ENCODE data around the gene RAP1GAP2. TPM values are rescaled to one million over a fixed set of nuclear protein-coding genes. Genes with fewer than 3 reads are reported as not detected.
"Not testable (repeated sequence)": the region's sequence is repeated elsewhere in the genome, so short reads cannot be mapped to it uniquely, and the experiment has no call there.

The RAP1GAP2 gene
- total RNA-seq, 2 donors from 2014 or later, result 3.6 to 6.0 TPM

DNA sequence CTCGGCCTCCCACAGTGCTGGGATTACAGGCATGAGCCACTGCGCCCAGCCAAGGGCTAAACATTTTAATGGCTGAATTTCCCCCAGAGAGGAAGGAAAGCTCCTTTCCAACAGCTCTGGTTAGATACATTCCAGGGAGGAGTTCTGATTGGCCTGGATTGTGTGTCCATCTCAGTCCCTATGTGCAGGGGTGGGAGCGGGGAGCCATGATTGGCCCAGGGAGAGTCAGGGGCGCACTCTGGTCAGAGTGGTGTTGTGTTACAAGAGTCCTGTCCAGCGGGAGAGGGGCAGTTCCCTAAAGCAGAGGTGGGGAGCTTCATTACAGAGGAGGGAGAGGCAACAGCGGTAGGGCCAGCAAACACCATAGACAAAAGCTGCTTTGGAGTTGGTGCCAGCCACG lies 75.0 kb downstream of the RAP1GAP2 start:
- no peak for DNase-seq (ENCODE audit: low spot score)
- intact Hi-C loops (cut with DNase I), result no loop called here

DNA sequence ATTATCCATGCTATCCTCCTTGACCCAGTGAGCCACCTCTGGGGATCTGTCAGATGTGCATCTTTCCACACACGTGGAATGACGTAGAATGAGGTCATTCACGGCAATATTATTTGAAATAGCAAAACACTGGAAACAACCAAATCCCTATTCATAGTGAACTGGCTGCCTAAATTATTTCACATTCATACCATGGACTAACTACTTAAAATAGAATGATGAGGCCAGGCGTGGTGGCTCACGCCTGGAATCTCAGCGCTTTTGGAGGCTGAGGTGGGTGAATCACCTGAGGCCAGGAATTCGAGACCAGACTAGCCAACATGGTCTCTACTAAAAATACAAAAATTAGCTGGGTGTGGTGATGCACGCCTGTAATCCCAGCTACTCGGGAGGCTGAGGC lies 75.5 kb downstream of the RAP1GAP2 start:
- intact Hi-C loops (cut with DNase I), result no loop called here
- DNase-seq (ENCODE audit: low spot score), result no peak

DNA sequence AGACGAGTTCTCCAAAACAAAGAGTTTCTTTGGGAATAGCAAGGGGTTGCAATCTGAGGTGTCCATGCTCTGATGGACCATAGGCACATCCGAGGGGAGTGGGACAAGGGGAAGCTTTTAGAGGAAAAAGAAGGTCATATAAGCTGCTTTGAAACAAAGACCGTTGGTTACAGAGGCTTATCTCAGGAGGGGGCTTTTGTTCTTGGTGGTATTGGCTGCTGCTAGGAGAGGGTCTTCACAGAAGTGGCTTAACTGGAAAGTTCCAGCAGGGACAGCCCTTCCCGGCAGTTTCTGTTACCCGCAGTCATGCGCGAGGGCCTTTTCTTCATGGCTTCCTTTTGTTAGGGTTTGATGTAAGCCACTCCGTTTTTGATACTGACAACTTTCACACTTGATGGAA lies 76.0 kb downstream of the RAP1GAP2 start:
- no peak for DNase-seq (ENCODE audit: low spot score)
- intact Hi-C loops (cut with DNase I), result no loop called here

DNA sequence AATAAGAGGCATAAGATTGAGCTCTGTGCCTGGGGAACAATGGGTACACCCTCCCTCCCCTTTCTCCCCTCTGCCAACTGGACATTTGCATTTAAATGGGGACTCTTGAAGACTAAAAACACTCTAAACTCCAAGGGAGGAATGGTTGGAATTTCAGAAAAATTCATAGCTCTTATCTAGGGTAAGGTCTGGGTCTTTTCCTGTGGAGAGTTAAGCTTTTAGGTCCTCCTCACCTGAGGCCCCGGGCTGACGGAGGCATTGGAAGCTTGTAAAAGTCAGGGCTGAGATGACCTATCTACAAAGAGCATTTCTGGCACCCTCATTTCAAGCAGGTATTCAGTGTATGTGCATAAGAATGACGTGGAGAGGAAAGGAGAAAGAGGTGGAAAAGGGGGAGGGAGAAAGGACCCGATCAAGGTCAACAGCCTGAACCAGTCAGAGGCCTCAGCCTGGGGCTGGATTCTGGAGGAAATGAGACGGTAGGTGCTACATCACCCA lies 78.0 kb downstream of the RAP1GAP2 start:
- no peak for DNase-seq (ENCODE audit: low spot score)
- intact Hi-C loops (cut with DNase I), result no loop called here

DNA sequence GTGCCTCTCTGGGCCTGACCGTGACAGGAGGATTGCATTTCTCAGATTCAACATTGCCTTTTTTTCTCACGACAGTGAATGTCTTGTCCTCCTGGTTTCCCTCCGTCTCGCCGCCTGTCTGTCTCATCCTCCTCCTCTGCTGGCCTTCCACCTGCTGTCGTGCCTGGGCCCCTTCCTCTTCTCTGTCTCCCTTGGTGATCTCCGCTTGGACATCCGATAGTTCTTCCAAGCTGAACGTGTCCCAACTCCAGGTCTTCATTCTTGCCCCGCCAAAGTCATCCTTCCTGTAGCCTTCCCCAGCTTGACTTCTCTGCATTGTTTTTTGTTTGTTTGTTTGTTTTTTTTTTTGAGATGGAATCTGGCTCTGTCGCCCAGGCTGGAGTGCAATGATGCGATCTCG lies 79.4 kb downstream of the RAP1GAP2 start:
- no peak for DNase-seq (ENCODE audit: low spot score)
- intact Hi-C loops (cut with DNase I), result no loop called here

DNA sequence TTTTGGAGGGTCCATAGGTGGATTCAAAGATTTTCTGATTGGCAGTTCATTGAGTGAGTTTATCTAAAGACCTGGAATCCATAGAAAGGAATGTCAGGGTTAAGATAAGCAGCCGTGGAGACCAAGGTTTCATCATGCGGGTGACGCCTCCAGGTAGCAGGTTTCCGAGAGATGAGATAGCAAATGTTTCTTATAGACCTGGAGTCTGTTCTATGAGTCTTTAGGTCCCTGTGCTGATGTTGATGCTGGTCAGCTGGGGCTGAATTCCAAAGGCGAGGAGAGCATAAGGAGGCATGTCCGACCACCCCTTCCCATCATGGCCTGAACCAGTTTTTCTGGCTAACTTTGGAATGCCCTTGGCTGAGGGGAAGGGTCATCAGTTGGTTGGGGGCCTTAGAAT lies 80.2 kb downstream of the RAP1GAP2 start:
- DNase-seq (ENCODE audit: low spot score), result no peak
- intact Hi-C loops (cut with DNase I), result no loop called here

DNA sequence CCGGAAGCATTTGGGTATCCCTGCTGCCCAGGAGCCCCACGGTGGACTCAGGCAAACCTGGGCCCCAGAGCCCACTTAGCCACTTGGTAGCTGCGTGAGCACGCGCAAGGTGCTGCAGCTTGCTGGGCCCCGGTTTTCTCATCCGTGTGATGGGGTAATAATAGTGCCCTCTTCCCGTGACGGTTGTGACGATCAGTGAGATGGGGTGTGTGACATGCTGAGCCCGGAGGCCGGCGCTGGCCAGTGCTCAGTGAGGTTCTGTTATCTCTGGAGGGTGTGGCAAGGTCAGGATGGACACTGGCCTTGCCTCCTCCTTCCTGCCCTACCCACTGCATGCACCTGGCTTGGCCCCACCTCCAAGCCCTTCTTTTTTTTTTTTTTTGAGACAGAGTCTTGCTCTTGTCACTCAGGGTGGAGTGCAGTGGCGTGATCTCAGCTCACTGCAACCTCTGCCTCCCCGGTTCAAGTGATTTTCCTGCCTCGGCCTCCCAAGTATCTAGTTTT lies 82.6 kb downstream of the RAP1GAP2 start:
- intact Hi-C loops (cut with DNase I), result no loop called here
- DNase-seq (ENCODE audit: low spot score), result no peak

DNA sequence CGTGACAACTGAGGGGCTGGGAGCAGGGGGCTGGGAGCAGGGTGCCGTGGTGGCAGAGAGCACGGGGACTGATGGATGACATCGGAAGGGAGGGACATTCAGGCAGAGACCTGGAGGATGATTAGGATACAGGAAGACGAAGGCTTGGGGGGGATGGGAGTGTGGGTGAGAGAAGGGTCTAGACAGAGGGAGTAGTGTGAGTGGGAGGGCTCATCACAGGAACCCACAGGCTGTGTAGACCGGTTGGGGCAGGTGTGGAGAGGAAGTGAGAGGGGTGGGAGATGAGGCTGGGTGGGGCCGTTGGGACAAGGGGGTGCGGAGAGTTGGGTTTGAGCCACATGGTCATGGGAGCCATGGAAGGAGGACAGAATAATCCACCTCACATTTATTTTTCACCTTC lies 83.8 kb downstream of the RAP1GAP2 start:
- no peak for DNase-seq (ENCODE audit: low spot score)
- intact Hi-C loops (cut with DNase I), result no loop called here

DNA sequence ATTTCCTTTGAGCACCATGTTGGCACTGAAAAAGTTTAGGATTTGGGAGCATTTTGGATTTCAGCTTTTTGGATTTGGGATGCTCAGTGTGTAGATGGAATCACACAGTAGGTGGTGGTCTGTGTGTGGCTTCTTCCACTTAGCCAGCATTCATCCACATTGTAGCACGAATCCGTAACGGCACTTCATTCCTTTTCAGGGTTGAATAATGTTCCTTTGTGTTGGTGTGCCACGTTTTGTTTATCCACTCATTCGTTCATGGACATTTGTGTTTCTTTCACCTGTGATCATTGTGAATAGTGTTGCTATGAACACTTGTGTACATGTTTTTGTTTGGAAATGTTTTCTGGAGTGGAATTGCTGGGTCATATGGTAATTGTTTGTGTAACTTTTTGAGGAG lies 85.1 kb downstream of the RAP1GAP2 start:
- DNase-seq (ENCODE audit: low spot score), result no peak
- intact Hi-C loops (cut with DNase I), result no loop called here

DNA sequence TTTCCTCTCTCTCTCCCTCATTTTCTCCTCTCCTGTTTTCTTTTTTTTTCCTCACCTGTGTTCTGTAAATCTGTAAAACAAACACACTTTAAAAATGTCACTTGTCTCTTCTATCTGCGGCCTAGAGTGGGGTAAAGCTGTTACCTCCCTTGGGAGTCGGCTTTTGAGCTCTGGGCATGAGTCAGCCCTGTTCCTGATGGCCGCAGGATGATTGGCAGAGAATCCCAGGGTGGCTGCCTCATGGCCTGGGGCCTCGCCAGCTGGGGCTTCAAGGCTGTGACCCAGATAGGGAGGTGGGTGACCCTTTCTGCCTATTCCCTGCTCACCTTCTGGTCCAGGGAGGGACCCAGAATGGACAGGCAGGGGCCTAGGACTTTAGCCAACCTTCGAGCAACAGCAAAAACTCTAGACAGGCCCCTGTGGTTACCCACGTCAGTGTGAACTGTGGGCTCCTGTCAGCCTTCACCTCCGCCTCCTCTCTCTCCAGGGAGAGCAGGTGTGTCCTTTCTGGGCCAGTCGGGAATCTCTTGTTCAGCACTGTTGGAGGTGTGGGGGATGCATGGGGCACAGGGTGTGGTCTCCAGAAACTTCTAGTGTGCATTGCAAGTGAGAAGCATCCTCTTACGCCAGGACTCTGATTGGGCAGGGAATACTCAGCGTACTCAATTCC lies 87.4 kb downstream of the RAP1GAP2 start:
- DNase-seq (ENCODE audit: low spot score), result no peak
- intact Hi-C loops (cut with DNase I), result no loop called here

DNA sequence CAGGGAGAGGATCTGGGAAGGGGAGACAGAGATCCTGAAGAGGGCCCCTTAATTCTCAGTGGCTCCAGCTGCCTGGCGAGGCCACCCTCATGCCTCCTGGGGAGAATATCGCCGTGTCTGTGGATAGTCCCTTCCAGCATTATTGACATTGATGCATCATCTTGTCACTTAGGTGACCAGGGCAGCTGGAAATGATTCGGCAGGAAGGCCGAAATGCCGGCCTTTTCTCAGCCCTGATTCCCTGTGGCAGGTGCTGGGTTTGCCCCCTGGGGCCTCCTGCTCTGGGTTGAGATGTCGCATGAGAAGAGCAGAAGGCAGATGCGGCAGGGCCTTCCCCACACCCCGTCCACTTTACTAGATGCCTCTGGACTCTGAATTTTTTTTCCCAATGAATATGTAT lies 89.5 kb downstream of the RAP1GAP2 start:
- intact Hi-C loops (cut with DNase I), result no loop called here
- DNase-seq (ENCODE audit: low spot score), result no peak

DNA sequence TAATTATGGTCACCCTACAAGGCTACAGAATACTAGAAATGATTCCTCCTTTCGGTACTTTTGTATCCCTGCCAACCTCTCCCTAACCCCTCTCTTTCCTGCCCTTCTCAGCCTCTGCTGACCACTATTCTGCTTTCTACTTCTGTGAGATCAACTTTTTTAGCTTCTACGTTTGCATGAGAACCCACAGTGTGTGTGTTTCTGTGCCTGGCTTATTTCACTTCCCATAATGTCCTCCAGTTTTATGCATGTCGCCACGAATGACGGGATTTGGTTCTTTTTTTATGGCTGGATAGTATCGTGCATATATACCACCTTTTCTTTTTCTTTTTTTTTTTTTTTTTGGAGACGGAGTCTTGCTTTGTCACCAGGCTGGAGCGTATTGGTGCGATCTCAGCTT lies 92.1 kb downstream of the RAP1GAP2 start:
- intact Hi-C loops (cut with DNase I), result no loop called here
- no peak for DNase-seq (ENCODE audit: low spot score)

DNA sequence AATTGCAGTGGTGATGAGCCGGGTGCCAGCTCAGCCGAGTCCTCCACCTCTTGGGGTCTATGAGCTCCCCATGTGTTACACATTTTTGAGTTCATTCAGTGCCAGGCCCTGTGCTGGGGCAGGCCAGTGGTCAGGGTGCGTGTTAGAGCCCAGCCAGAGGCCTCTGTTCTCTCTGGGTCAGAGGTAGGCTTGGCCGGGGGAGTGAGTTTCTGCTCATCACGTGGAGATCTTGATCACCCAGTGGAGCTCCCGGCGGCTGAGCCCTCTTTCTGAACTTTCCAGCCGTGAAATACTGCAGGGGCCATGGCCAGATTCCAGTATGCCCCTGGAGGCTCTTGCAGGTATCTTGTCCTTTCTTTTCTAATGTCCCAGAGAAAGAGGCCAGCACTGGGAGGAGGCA lies 93.0 kb downstream of the RAP1GAP2 start:
- no peak for DNase-seq (ENCODE audit: low spot score)
- intact Hi-C loops (cut with DNase I), result no loop called here

DNA sequence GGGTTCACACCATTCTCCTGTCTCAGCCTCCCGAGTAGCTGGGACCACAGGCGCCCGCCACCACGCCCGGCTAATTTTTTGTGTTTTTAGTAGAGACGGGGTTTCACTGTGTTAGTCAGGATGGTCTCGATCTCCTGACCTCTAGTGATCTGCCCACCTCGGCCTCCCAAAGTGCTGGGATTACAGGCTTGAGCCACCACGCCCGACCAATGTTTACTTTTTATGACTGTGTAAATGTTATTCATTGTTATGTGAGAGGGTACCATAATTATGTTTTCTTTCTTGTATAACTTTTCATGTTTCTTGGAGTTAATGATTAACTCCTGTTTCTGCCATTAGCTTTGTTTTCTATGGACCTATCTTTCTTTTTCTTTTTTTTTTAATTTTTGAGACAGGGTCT lies 94.5 kb downstream of the RAP1GAP2 start:
- DNase-seq (ENCODE audit: low spot score); intact Hi-C loops (cut with DNase I): not testable (repeated sequence)

DNA sequence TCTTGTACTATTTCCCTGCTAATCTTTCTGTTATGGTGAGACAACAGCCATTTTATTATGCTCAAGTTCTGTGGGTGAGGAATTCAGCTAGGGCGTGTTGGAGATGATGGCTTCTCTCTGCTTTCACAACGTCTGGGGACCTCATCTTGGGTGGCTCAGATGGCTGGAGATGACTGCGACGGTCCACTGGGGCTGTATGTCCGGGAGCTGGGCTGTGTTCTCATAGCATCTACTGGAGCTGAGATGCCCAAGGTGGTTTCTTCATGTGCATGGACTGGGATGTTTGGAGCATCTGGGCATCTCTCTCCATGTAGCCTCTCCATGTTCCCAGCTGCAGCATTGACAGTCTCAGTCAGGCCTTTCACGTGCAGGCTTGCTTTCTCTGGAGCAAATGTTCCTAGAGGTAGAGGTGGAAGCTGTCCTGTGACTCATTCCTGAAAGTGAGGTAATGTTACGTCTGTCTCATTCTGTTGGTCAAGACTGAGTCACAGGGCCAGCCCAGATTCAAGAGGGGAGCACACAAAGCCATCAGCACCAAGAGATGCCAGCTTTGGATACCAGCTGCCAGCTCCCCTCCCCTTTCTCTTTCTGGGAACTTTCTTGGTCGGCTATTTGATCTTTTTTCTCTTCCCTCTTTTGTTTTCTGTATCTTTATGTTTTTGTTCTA lies 96.2 kb downstream of the RAP1GAP2 start:
- no peak for DNase-seq (ENCODE audit: low spot score)
- intact Hi-C loops (cut with DNase I), result no loop called here

DNA sequence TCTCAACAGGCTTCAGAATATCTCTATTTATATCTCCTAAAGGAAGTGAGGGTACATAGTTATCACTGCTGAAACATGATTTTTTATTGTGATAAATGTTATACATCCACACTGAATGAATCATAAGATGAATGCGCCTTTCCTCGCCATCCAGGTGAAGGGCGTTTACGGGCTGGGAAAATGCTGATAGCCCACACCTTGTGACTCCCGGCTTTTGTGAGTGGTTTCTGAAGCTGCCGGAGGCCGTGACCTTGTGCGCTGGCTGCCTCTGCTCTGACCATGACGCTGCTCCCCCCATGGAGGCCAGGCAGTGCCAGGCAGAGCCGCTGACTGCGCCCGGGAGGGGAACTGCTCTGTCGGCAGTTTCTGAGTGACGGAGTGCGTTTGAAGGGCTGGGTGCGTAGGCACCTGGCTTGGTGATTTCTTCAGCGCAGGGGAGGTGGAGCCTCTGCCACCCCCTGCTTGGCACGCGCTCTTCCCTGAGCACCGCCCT lies 97.2 kb downstream of the RAP1GAP2 start:
- DNase-seq (ENCODE audit: low spot score), result no peak
- intact Hi-C loops (cut with DNase I), result no loop called here

DNA sequence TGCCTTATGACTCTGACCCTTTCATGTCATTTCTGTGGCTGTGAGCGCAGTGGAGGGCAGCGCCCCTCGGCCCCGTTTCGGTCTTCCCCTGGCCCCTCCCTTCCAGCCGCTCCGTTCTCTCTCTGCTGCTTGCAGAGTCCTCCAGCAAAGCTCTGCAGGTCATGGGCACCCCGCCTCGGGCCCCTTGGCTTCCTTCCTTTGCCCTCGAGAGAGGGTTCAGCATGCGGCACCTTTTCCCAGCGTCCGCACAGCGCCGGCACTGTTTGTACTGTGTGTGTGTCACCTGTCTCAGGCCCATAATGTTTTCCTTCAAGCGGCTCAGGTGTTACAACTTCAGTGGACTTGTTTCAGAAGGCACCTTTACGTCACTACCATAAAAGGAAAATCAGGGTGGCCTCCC lies 98.5 kb downstream of the RAP1GAP2 start:
- intact Hi-C loops (cut with DNase I), result no loop called here
- no peak for DNase-seq (ENCODE audit: low spot score)

DNA sequence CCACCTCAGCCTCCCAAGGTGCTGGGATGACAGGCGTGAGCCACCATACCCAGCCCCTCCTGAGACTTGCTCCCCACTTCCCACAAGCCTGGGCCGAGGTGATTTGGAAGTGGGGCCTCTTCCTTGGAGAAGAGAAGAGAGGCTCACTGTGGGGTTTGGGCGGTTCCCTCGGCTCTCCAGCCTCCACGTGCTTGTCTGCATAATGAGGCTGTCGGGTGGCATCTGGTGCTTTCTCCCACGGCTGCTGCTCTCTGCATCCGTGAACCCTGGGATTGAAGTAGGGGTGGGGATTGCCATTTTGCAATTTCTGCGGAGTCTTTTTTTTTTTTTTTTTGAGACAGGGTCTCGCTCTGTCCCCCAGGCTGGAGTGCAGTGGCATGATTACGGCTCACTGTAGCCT lies 101.4 kb downstream of the RAP1GAP2 start:
- no peak for DNase-seq (ENCODE audit: low spot score)
- intact Hi-C loops (cut with DNase I), result no loop called here

DNA sequence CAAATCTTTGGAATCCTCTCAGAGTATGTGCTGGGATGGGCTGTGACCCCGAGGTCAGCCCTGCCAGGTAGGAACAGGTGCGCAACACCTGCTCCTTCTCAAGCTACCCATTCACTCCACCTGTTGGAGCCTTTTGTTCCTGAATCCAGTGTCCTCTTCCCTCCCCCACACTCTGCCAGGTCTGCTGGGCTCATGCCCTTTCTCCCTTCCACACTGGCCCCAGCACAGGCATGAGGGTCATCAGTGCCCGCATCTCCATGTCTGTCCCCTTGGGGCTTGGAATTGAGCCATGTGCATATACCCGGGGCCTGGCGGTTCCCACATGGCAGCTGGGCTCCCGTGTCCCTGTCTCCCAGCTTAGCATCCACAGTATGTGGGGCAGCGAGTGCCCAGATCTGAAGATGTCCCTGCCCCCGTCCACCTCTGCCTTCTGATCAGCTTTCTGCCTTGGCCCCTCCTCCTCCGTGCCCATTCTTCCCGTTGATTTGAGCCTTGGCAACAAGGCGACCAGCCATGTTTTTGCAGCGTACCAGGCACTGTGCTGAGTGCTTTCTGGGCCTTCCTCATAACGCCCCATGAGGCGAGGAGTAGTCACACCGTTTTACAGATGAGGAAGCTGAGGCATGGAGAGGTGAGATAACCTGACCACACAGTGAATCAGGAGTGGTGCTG lies 102.2 kb downstream of the RAP1GAP2 start:
- intact Hi-C loops (cut with DNase I), result no loop called here

DNA sequence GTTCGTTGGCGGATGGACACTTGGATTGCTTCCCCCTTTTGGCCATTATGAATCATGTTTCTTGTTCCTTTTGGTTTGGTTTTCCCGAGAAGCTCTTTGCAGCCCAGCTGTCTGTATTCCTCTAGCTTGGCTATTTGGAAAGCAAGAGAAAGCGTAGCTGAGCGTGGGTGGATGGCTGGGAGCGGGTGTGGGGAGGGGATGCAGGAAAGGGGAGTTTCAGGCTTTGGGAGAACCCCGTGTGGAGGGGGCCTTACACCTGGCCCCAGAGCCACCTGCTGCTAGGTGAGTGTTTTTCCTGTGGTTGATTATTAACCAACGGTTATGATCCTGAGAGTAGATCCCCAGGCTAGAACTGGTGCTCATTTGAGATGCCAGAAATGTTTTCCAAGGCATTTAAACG lies 103.7 kb downstream of the RAP1GAP2 start:
- intact Hi-C loops (cut with DNase I), result no loop called here

More for the DNA sequence above, 102.2 kb downstream of the RAP1GAP2 start:
- no peak for DNase-seq (ENCODE audit: low spot score)

More for the DNA sequence above, 103.7 kb downstream of the RAP1GAP2 start:
- DNase-seq (ENCODE audit: low spot score), result no peak
